Stimulated activated CD8-positive, alpha-beta memory T cell treated with anti-CD3 and anti-CD28 coated beads, Interleukin-4, amount 100 ng/mL, for 24 hours (primary cell): ENCODE data around the gene UBE2Q2.
"Not testable (repeated sequence)": the region's sequence is repeated elsewhere in the genome, so short reads cannot be mapped to it uniquely, and the experiment has no call there.

Source experiments
- DNase-seq: peaks from one replicate; pipeline ENCODE4 v3.0.0-alpha.2; 2020; ENCODE audit warnings: low read depth

UBE2Q2 gene

DNA sequence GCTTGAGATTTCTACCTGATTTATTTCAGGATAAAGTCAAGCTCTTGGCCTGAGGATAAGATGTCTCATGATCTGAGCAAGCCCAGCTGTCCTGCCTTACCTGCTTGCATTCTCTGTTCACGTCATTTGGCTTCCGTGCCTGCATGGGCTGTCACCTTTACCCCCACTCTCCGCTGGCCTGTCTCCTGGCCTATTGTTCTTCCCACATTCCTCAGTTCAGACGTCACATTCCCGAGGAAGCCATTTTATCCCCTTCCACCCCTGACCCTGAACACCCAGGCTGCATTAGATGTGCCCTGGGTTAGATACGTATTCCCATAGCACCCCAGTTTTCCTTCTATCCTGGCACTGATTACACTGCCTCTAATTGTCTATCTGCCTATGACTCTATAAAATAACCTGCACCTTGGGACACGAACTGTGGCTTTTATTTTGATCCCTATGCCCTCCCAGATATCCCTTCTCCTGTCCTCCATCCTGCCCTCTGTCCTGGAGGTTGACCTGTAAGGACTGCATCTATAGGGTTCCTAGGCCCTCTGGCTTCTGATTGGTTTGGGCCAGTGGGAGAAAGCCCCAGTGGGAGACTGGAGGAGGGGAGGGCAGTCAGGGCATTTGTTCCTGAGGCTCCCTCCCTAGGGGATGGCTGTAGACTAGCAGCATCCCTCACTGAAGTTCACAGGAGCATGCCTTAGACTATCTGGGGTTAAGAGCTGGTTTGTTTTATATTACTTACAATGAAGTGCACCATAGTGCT, 19.2 kb upstream of the UBE2Q2 start:
- DNase-seq = no peak

- no peak for DNase-seq
These were observed 15.6 kb upstream of the UBE2Q2 start for GRCh38 chr15:75827691-75828090.

GRCh38 chr15:75828429-75828828, 14.8 kb upstream of the UBE2Q2 start:
- no peak for DNase-seq

DNA sequence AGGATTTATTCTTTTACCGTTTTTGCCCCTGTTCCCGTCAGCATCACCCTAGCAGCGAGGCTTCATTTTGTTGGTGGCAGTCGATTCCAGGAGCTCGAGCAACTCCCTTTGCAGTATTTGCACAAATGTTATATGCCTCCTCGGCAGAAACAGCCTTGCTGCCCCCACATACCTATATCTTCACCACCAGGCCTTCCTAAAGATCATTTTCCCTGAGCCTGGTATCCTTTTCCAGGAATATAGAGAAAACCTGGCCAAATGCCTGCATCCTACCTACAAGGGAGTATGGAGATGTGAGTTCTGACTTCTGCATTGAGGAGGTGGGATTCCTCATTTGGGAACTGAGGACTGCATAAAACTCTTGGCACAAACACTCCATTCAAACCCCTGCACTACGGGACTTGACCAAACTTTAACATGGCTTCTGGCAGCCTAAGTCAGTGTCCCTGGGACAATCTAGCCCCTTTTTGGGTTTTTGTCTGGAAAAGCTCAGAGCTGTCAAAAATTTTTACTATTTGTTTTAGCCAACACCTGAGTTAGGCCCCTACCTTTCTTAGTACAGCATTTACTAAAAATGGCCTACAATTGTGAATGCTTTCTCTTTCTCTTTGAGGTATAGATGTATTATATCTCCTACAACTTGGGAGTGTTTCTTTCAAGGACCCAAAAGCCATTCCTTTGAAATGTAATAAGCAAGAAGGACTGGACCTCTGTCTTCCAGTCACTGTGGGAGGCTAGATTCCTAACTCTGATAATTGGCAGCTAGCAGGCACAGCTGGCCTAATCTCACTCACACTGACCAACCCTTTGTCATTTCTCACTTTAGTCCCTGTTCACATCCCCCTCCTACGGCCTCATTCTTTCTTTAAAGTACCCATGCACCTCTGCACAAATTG, 12.1 kb upstream of the UBE2Q2 start:
- DNase-seq = no peak

GRCh38 chr15:75831806-75832102, 11.5 kb upstream of the UBE2Q2 start:
- DNase-seq = no peak

- no peak for DNase-seq
These were observed 11.1 kb upstream of the UBE2Q2 start for GRCh38 chr15:75832114-75832513.

- DNase-seq = no peak
These were observed 9.2 kb upstream of the UBE2Q2 start for GRCh38 chr15:75834021-75834420.

DNA sequence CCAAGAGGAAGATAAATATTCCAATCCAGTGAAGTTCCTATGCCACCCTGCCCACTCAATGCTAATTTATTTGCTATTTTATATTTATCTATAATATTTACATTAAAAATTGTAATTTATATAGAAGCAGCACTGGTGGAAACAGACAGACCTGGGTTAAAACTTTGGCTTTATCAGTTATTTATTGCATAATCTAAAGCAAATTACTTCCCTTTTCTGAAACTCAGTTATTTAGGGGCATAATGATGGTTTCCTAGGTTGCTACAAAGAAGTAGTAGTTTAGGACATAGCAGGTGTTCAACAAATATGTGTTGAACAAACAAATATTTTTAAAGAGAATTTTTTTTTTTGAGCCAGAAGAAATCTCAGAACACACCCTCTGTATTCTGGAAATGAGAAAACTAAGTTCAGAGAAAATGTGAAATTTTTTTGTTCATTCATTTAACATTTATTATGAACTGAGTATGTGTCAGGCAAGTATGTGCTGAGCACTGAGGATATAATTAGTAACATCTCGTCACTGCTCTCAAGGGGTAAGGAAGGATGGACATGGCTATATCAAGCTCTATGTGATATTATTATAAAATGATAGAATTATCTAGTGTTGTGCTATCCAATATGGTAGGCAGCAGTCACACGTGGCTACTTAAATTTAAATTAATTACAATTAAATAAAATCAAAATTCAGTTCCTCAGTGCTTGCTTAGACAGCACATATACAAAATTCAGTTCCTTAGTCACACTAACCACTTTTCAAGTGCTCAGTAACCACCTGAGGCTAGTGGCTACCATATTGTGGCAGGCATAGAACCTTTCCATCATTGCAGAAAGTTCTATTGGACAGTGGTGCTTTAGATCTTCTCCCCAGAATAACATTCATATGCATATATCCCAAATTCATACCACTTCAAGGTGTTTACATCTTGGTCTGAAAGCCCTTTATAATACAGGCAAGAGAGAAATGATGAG, 7.0 kb upstream of the UBE2Q2 start:
- DNase-seq = no peak

DNA sequence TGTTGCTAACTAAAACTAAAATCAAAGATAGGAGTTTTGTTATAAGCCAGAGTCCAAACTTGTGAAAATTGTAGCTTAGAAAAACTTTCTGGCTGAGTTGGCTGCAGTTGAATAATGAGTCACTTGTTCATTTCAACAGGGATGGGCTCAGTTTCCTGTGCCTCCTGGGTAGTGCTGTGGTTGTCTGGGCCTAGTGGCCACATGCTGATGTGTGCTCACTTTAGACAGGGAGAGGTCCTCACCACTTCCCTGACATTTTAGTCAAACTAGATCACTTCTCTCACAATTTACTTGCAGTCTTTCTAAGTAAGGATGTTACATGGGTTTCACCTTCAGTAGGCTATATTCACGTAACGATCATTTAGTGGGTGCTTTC, 6.3 kb upstream of the UBE2Q2 start:
- peak; percentile 9 for DNase-seq

GRCh38 chr15:75840659-75841058, 2.6 kb upstream of the UBE2Q2 start:
- DNase-seq = no peak

DNA sequence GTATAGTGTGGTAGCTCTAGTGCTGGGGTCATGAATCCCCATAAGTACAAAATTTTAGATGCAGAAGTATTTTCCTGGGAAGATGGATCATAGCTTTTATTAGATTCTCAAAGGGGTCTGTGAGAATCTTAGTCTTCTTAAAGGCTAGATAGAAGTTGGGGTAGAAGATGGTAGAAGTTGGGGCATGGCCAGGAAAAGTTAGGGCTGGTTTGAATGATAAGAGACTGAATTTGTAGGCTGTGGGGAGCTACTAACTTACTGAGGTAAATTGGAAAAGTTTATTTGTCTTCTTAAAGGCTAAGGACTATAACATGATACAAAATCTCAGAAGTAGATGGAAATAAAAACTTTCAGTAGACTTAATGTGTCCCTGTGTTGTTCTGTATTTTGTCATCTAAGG, 1.6 kb upstream of the UBE2Q2 start:
- no peak for DNase-seq

DNA sequence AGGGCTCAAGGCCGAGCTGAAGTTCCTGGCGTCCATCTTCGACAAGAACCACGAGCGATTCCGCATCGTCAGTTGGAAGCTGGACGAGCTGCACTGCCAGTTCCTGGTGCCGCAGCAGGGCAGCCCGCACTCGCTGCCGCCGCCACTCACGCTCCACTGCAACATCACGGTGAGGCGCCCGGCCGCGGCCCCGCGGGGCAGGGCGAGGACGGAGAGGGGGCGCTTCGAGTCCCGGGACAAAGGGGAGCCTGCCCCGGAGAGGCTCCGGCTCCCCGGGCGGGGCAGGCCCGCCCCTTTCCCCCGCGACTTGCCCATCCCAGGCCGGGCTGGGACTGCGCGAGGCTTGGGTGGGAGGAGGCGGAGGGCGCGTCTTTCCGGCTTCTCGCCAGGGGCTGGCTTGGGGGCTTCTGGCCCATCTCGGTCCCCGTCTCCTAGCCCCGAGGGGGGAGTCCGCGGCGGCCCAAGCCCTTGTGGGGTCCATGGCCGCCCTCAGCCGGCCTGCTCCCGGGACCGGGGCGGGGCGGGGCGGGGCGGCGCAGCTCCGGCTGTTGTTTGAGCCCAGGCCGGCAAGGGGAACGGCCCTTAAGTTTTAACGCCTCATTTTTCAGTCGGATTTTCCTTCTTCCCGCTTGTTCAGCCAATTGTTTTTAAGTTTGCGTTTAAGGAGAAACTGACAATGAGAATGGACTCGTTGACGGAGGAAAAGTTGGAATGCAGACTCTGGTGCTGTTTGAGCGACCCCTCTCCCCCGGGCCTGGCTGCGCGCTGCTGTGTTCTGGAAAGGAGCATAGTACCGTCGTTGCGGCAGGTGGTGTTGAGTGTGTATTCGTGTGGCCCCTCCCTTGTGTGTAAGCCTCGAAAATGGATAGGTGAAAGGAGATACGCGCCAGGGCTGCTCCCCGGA, 683 bp downstream of the UBE2Q2 start:
- DNase-seq = peak; percentile 17

GRCh38 chr15:75844629-75845335, 1.5 kb downstream of the UBE2Q2 start:
- no peak for DNase-seq

GRCh38 chr15:75849167-75849566, 5.9 kb downstream of the UBE2Q2 start:
- DNase-seq = no peak

DNA sequence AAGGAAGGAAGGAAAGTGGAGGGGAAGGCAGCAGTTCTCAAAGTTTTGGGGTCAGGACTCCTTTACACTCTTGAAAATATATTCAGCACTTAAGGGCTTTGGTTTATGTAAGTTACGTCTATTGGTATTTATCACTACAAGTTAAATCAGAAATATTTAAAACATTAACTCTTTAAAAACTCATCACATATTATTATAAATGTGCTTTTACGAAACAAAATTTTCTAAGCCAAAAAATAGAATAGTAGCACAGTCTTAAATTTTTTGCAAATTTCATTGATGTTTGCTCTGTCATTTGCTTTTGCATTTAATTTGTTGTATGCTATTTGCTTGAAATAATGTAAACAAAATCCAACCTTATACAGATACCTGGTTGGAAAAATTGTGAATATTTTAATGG, 7.5 kb downstream of the UBE2Q2 start:
- no peak for DNase-seq

- DNase-seq = not testable (repeated sequence)
These were observed 8.3 kb downstream of the UBE2Q2 start for GRCh38 chr15:75851566-75851965.

GRCh38 chr15:75857886-75858285, 14.6 kb downstream of the UBE2Q2 start:
- DNase-seq = no peak

- DNase-seq = no peak
These were observed 18.6 kb downstream of the UBE2Q2 start for GRCh38 chr15:75861750-75862402.

- DNase-seq = no peak
These were observed 19.5 kb downstream of the UBE2Q2 start for GRCh38 chr15:75862796-75863195.
